BJ (cell line): Measurements from ENCODE around the gene SYT5. TPM values are rescaled to one million over a fixed set of nuclear protein-coding genes. Genes with fewer than 3 reads are reported as not detected.

Source experiments
- CTCF ChIA-PET: fragments of 350-600 bp; formaldehyde crosslinking; extraction: SDS; loops from one replicate; lab custom pipeline; 2021; ENCODE audit warnings: antibody characterized with exemption, inconsistent platforms; lab: Yijun Ruan, JAX
- POLR2A ChIA-PET: fragments of 300-600 bp; sonication (Branson Sonifier 250); formaldehyde crosslinking; extraction: SDS; loops from one replicate; lab custom pipeline; 2021; ENCODE audit warnings: antibody characterized with exemption; lab: Charles Lee
- DNase-seq: peaks from one replicate; pipeline ENCODE4 v3.0.0-alpha.2; 2011; ENCODE audit warnings: low read depth
- H3K27me3 ChIP-seq: 2 replicates; pipeline ENCODE4 v1.6.0; 2011; ENCODE audit warnings: low read length; ENCODE audit not compliant: control insufficient read depth, insufficient read depth
- H3K36me3 ChIP-seq: 2 replicates; pipeline ENCODE4 v1.5.1; 2011; ENCODE audit warnings: low read length; ENCODE audit not compliant: control insufficient read depth, insufficient read depth
- H3K4me3 ChIP-seq: 2 replicates; pipeline ENCODE4 v1.5.1; 2011; ENCODE audit warnings: low read depth, mild to moderate bottlenecking, control low read depth, low read length
- CTCF ChIP-seq: IDR thresholded peaks from 2 replicates; pipeline ENCODE4 v1.5.1; 2011; ENCODE audit warnings: low read depth, mild to moderate bottlenecking, control low read depth, inconsistent platforms, low read length, moderate library complexity; ENCODE audit not compliant: insufficient read depth
- polyA plus RNA-seq: library from polyadenylated mRNA; depleted of rRNA; stranded (reverse); fragments of >200 nt; gene quantifications from 2 replicates; pipeline ENCODE4 v1.2.3, GENCODE V29; 2011

SYT5 gene
- polyA plus RNA-seq, 1 experiment: 0.47 TPM

- peaks cover 6% of the 10 kb centered on the region for H3K27me3 ChIP-seq
- TF ChIP-seq CTCF: no peak
- no peak overlapping the region for H3K4me3 ChIP-seq
- DNase-seq: no peak
- ChIA-PET POLR2A (no interaction called here), CTCF (interaction anchor here (0.7 to 2.7 kb wide), 6 partner anchors 12 to 356 kb away, joined by 3 to 11 read pairs (median 6); no protein-coding TSS in a partner anchor)
- H3K36me3 ChIP-seq: no peaks in the 10 kb centered on the region
Observed at GRCh38 chr19:55147545-55148251, 32.4 kb downstream of the SYT5 start.

GRCh38 chr19:55146705-55147273, 33.3 kb downstream of the SYT5 start:
- no peak for DNase-seq
- Histone ChIP-seq H3K36me3 (no peaks in the 10 kb centered on the region), H3K4me3 (peak overlapping the region; percentile 48), H3K27me3 (peaks cover 6% of the 10 kb centered on the region)
- CTCF ChIA-PET: interaction anchor here (0.6 to 2.7 kb wide), 12 partner anchors 10 to 357 kb away, joined by 3 to 11 read pairs (median 4); partner anchors contain the start of genes DNAAF3 and TMEM238
- POLR2A ChIA-PET: no interaction called here
- no peak for TF ChIP-seq CTCF

- Histone ChIP-seq H3K27me3 (peaks cover 6% of the 10 kb centered on the region), H3K4me3 (peak overlapping the region; percentile 48), H3K36me3 (no peaks in the 10 kb centered on the region)
- DNase-seq: no peak
- peak; percentile 89 for TF ChIP-seq CTCF
- POLR2A ChIA-PET: no interaction called here
- CTCF ChIA-PET: interaction anchor here (0.6 to 2.7 kb wide), 10 partner anchors 9 to 321 kb away, joined by 3 to 11 read pairs (median 4); partner anchors contain the start of genes DNAAF3 and TMEM238
Observed at GRCh38 chr19:55146078-55146704, 33.9 kb downstream of the SYT5 start.

- no peaks in the 10 kb centered on the region for H3K36me3 ChIP-seq
- TF ChIP-seq CTCF: no peak
- ChIA-PET POLR2A (no interaction called here), CTCF (interaction anchor here (1.1 to 2.0 kb wide), 2 partner anchors 10 to 21 kb away, joined by 3 to 4 read pairs; partner anchors contain the start of gene DNAAF3)
- H3K4me3 ChIP-seq: no peak overlapping the region
- DNase-seq: no peak
- H3K27me3 ChIP-seq: peaks cover 6% of the 10 kb centered on the region
Observed at GRCh38 chr19:55145232-55145631, 34.9 kb downstream of the SYT5 start.

- ChIA-PET CTCF (interaction anchor here (0.6 to 4.6 kb wide), 29 partner anchors 9 to 491 kb away, joined by 3 to 72 read pairs (median 5); partner anchors contain the start of genes DNAAF3, PPP1R12C, PPP6R1 and TMEM238), POLR2A (no interaction called here)
- Histone ChIP-seq H3K27me3 (peaks cover 2% of the 10 kb centered on the region; the same call in 1 of the 2 replicates), H3K4me3 (no peak overlapping the region), H3K36me3 (no peaks in the 10 kb centered on the region)
- no peak for TF ChIP-seq CTCF
- no peak for DNase-seq
Observed at GRCh38 chr19:55141696-55142095, 38.4 kb downstream of the SYT5 start.
